Dermis microvascular lymphatic vessel endothelial cell (primary cell): ENCODE results near the gene KCNH5. TPM values are rescaled to one million over a fixed set of nuclear protein-coding genes. Genes with fewer than 3 reads are reported as not detected.
"Not testable (repeated sequence)": the region's sequence is repeated elsewhere in the genome, so short reads cannot be mapped to it uniquely, and the experiment has no call there.

Experiments used
- DNase-seq, 2 donors: peaks; one replicate each; pipeline versions ENCODE4 v3.0.0 to v3.0.0-alpha.2; 2010; ENCODE audit warnings: low read depth in 2 of 2
- total RNA-seq: library from RNA; depleted of rRNA; stranded (reverse); fragments of >200 nt; gene quantifications from 2 replicates; pipeline ENCODE4 v1.2.1, GENCODE V29; 2014

KCNH5 gene
- total RNA-seq, 1 donor from 2014 or later, result not detected

- DNase-seq, result not testable (repeated sequence)
Measured at GRCh38 chr14:62746881-62747280, 298.4 kb downstream of the KCNH5 start.

- no peak for DNase-seq
Measured at GRCh38 chr14:62745496-62745895, 299.8 kb downstream of the KCNH5 start.

- DNase-seq, result no peak
Measured at GRCh38 chr14:62743560-62743959, 301.7 kb downstream of the KCNH5 start.

GRCh38 chr14:62743118-62743517 lies 302.1 kb downstream of the KCNH5 start:
- no peak for DNase-seq

GRCh38 chr14:62739647-62740046 lies 305.6 kb downstream of the KCNH5 start:
- no peak for DNase-seq

GRCh38 chr14:62736048-62737043 lies 308.9 kb downstream of the KCNH5 start:
- DNase-seq, result no peak

- DNase-seq, result no peak
Measured at GRCh38 chr14:62734831-62735230, 310.4 kb downstream of the KCNH5 start.

GRCh38 chr14:62722406-62722805 lies 322.9 kb downstream of the KCNH5 start:
- DNase-seq, result no peak

GRCh38 chr14:62718629-62719028 lies 326.6 kb downstream of the KCNH5 start:
- DNase-seq, result no peak

GRCh38 chr14:62711351-62712023 lies 333.8 kb downstream of the KCNH5 start:
- no peak for DNase-seq

GRCh38 chr14:62710811-62711210 lies 334.4 kb downstream of the KCNH5 start:
- no peak for DNase-seq

- DNase-seq, result no peak
Measured at GRCh38 chr14:62709773-62710172, 335.5 kb downstream of the KCNH5 start.

- no peak for DNase-seq
Measured at GRCh38 chr14:62706217-62706616, 339.0 kb downstream of the KCNH5 start.

GRCh38 chr14:62697461-62697860 lies 347.8 kb downstream of the KCNH5 start:
- no peak for DNase-seq

GRCh38 chr14:62696929-62697328 lies 348.3 kb downstream of the KCNH5 start:
- no peak for DNase-seq

GRCh38 chr14:62696331-62696924 lies 348.8 kb downstream of the KCNH5 start:
- DNase-seq, result no peak

GRCh38 chr14:62694075-62694474 lies 351.2 kb downstream of the KCNH5 start:
- no peak for DNase-seq

GRCh38 chr14:62692490-62693106 lies 352.7 kb downstream of the KCNH5 start:
- no peak for DNase-seq

GRCh38 chr14:62691647-62692489 lies 353.4 kb downstream of the KCNH5 start:
- DNase-seq, result peak in 1 of 2 donors; percentile 26

- no peak for DNase-seq
Measured at GRCh38 chr14:62689733-62690132, 355.5 kb downstream of the KCNH5 start.

GRCh38 chr14:62687818-62688217 lies 357.4 kb downstream of the KCNH5 start:
- no peak for DNase-seq
